ENCODE data around the gene SNX24. TPM values are rescaled to one million over a fixed set of nuclear protein-coding genes. Genes with fewer than 3 reads are reported as not detected.

SNX24 gene
- total RNA-seq, 1 donor from 2014 or later, result 8.5 TPM

- Mint-ChIP-seq H3K27ac (no peak overlapping the region), H3K27me3 (no peaks in the 10 kb centered on the region), H3K4me1 (no peaks in the 10 kb centered on the region), H3K4me3 (no peak overlapping the region), H3K36me3 (ENCODE audit: low read depth) (no peaks in the 10 kb centered on the region), H3K9me3 (no peaks in the 10 kb centered on the region)
- TF ChIP-seq, protein P1, sequence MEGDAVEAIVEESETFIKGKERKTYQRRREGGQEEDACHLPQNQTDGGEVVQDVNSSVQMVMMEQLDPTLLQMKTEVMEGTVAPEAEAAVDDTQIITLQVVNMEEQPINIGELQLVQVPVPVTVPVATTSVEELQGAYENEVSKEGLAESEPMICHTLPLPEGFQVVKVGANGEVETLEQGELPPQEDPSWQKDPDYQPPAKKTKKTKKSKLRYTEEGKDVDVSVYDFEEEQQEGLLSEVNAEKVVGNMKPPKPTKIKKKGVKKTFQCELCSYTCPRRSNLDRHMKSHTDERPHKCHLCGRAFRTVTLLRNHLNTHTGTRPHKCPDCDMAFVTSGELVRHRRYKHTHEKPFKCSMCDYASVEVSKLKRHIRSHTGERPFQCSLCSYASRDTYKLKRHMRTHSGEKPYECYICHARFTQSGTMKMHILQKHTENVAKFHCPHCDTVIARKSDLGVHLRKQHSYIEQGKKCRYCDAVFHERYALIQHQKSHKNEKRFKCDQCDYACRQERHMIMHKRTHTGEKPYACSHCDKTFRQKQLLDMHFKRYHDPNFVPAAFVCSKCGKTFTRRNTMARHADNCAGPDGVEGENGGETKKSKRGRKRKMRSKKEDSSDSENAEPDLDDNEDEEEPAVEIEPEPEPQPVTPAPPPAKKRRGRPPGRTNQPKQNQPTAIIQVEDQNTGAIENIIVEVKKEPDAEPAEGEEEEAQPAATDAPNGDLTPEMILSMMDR (IDR thresholded peaks at IDR 0.05), result no peak
- no peak for ATAC-seq (ENCODE audit: low read depth)
- ChIA-PET POLR2A (no interaction called here), CTCF (no interaction called here)
- intact Hi-C loops (cut with micrococcal nuclease), result no loop called here
- no peak for DNase-seq
These were observed 79.4 kb downstream of the SNX24 start for GRCh38 chr5:122924719-122925395.

DNA sequence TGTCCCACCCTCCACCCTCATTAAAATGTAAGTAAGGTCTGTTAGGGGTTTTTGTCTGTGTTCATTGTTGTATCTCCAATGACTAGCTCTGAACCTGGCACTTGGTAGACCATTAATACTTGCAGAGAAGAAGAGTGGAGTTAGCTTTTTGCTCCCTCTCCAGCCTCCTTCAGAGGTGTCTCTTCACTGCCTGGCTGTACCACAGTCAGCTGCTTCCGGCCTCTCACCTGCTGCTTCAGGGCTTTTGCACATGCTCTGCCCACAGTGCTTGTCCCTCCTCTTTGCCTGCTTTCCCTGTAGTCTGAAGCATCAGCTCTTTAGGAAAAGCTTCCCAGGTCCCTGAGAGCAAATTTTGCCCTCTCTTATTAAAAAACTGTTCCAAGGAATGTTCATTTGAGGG, 83.6 kb downstream of the SNX24 start:
- no peaks in the 10 kb centered on the region for H3K4me1 Mint-ChIP-seq
- H3K36me3 Mint-ChIP-seq (ENCODE audit: low read depth), result no peaks in the 10 kb centered on the region
- intact Hi-C loops (cut with micrococcal nuclease), result no loop called here
- H3K9me3 Mint-ChIP-seq, result no peaks in the 10 kb centered on the region
- ATAC-seq (ENCODE audit: low read depth) (no peak), DNase-seq (no peak)
- ChIA-PET POLR2A (no interaction called here), CTCF (no interaction called here)
- H3K27me3 Mint-ChIP-seq, result no peaks in the 10 kb centered on the region
- TF ChIP-seq, protein P1 (IDR thresholded peaks at IDR 0.05), result no peak
- no peak overlapping the region for H3K27ac Mint-ChIP-seq
- H3K4me3 Mint-ChIP-seq, result no peak overlapping the region

GRCh38 chr5:122929980-122930379, 84.6 kb downstream of the SNX24 start:
- TF ChIP-seq, protein P1 (IDR thresholded peaks at IDR 0.05), result no peak
- ATAC-seq (ENCODE audit: low read depth) (no peak), DNase-seq (no peak)
- Mint-ChIP-seq H3K27me3 (no peaks in the 10 kb centered on the region), H3K4me3 (no peak overlapping the region), H3K27ac (no peak overlapping the region), H3K36me3 (ENCODE audit: low read depth) (no peaks in the 10 kb centered on the region), H3K9me3 (no peaks in the 10 kb centered on the region), H3K4me1 (no peaks in the 10 kb centered on the region)
- ChIA-PET POLR2A (no interaction called here), CTCF (no interaction called here)
- intact Hi-C loops (cut with micrococcal nuclease), result no loop called here

- CTCF ChIA-PET, result no interaction called here
- no peak for ATAC-seq (ENCODE audit: low read depth)
- no peak for DNase-seq
- no peak overlapping the region for H3K27ac Mint-ChIP-seq
- H3K36me3 Mint-ChIP-seq (ENCODE audit: low read depth), result no peaks in the 10 kb centered on the region
- intact Hi-C loops (cut with micrococcal nuclease), result no loop called here
- POLR2A ChIA-PET, result no interaction called here
- no peaks in the 10 kb centered on the region for H3K9me3 Mint-ChIP-seq
- no peak overlapping the region for H3K4me3 Mint-ChIP-seq
- H3K27me3 Mint-ChIP-seq, result no peaks in the 10 kb centered on the region
- TF ChIP-seq, protein P1 (IDR thresholded peaks at IDR 0.05), result no peak
- no peaks in the 10 kb centered on the region for H3K4me1 Mint-ChIP-seq
These were observed 88.5 kb downstream of the SNX24 start for GRCh38 chr5:122933956-122934355.

GRCh38 chr5:122936088-122936487, 90.7 kb downstream of the SNX24 start:
- ChIA-PET CTCF (no interaction called here), POLR2A (no interaction called here)
- intact Hi-C loops (cut with micrococcal nuclease), result no loop called here
- Mint-ChIP-seq H3K9me3 (no peaks in the 10 kb centered on the region), H3K4me3 (no peak overlapping the region), H3K27me3 (no peaks in the 10 kb centered on the region), H3K4me1 (no peaks in the 10 kb centered on the region), H3K36me3 (ENCODE audit: low read depth) (no peaks in the 10 kb centered on the region), H3K27ac (no peak overlapping the region)
- TF ChIP-seq, protein P1 (IDR thresholded peaks at IDR 0.05), result no peak
- ATAC-seq (ENCODE audit: low read depth) (no peak), DNase-seq (no peak)

Measured in activated B cell treated with CpG ODN at 0.5 μM for 24 hours (primary cell).